A549 (cell line): ENCODE results near the gene UBXN2A. TPM values are rescaled to one million over a fixed set of nuclear protein-coding genes. Genes with fewer than 3 reads are reported as not detected.

Source experiments
- ATAC-seq, 2 experiments: fragments of 200-7000 bp in 1 of 2; fragments of >200 bp in 1 of 2; cut with Nextera tagmentation in 1 of 2; cut with Tn5 transposase in 1 of 2; 3 replicates each; pipeline versions ENCODE4 v1.8.0 to v1.9.1; 2018 to 2020; ENCODE audit warnings: mild to moderate bottlenecking in 1 of 2, moderate library complexity in 1 of 2
- CTCF ChIA-PET: fragments of 300-600 bp; sonication (Branson Sonifier 250); formaldehyde crosslinking; extraction: SDS; loops from one replicate; lab custom pipeline; 2021; ENCODE audit warnings: antibody characterized with exemption, inconsistent platforms; lab: Yijun Ruan, JAX
- POLR2A ChIA-PET: fragments of 350-600 bp; formaldehyde crosslinking; extraction: SDS; loops from one replicate; lab custom pipeline; 2021; ENCODE audit warnings: antibody characterized with exemption, inconsistent platforms; lab: Yijun Ruan, JAX
- DNase-seq, 2 experiments: peaks; one replicate each; pipeline versions ENCODE4 v3.0.0 to v3.0.0-alpha.2; 2011 to 2016; ENCODE audit warnings: low read depth in 1 of 2, low spot score in 1 of 2
- FAIRE-seq: peaks from 2 replicates; lab custom pipeline; 2011; peaks lifted over from hg19 to GRCh38; lab: Jason Lieb, UNC
- H3K27ac ChIP-seq, 2 experiments: fragments of >200 bp; sonication (Bioruptor Twin); formaldehyde crosslinking; 3 replicates each; pipeline ENCODE4 v1.5.1; 2016 to 2017
- H3K4me1 ChIP-seq: fragments of >200 bp; sonication (Bioruptor Twin); formaldehyde crosslinking; 3 replicates; pipeline ENCODE4 v1.6.1; 2016
- H3K4me2 ChIP-seq: fragments of >200 bp; sonication (Bioruptor Twin); formaldehyde crosslinking; 3 replicates; pipeline ENCODE4 v1.6.1; 2016
- H3K4me3 ChIP-seq: fragments of >200 bp; sonication (Bioruptor Twin); formaldehyde crosslinking; 3 replicates; pipeline ENCODE4 v1.5.1; 2016
- H3K9me3 ChIP-seq: fragments of >200 bp; sonication (Bioruptor Twin); formaldehyde crosslinking; 3 replicates; pipeline ENCODE4 v1.6.1; 2016
- BHLHE40 ChIP-seq: IDR thresholded peaks from 2 replicates; pipeline ENCODE4 v1.6.1; 2012; ENCODE audit warnings: low read depth, low read length, inconsistent platforms
- CHD4 ChIP-seq: fragments of 200-600 bp; sonication (generic); IDR thresholded peaks from 2 replicates; pipeline ENCODE4 v1.6.1; 2016; ENCODE audit warnings: antibody characterized with exemption, mild to moderate bottlenecking, borderline replicate concordance
- EHF ChIP-seq: fragments of 250-450 bp; sonication (Bioruptor Pico); IDR thresholded peaks from 2 replicates; pipeline ENCODE4 v1.5.0; 2020; ENCODE audit warnings: mild to moderate bottlenecking
- ESRRA ChIP-seq: fragments of 150-350 bp; IDR thresholded peaks from 2 replicates; pipeline ENCODE4 v1.6.1; 2014; ENCODE audit warnings: mild to moderate bottlenecking, low read length, borderline replicate concordance
- FOSB ChIP-seq: fragments of 250-450 bp; sonication (Bioruptor Pico); IDR thresholded peaks from 2 replicates; pipeline ENCODE4 v1.5.0; 2020; ENCODE audit warnings: mild to moderate bottlenecking, moderate library complexity
- FOSL2 ChIP-seq, 2 experiments: fragments of 450-650 bp in 1 of 2; fragments of >200 bp in 1 of 2; sonication (Bioruptor Twin) in 1 of 2; formaldehyde crosslinking; IDR thresholded peaks; 2 replicates each; pipeline versions ENCODE4 v1.5.0 to v1.6.1; 2016 to 2020; ENCODE audit warnings: mild to moderate bottlenecking in 1 of 2, moderate library complexity in 1 of 2
- GATA3 ChIP-seq: IDR thresholded peaks from 2 replicates; pipeline ENCODE4 v1.6.1; 2012; ENCODE audit warnings: borderline replicate concordance
- HDAC2 ChIP-seq: fragments of 200-600 bp; sonication (generic); IDR thresholded peaks from 2 replicates; pipeline ENCODE4 v1.6.1; 2016
- HEYL ChIP-seq: fragments of 250-450 bp; sonication (Bioruptor Pico); IDR thresholded peaks from 2 replicates; pipeline ENCODE4 v1.8.0; 2021; ENCODE audit warnings: mild to moderate bottlenecking, moderate library complexity
- HOXB13 ChIP-seq: fragments of 250-450 bp; sonication (Bioruptor Pico); IDR thresholded peaks from 2 replicates; pipeline ENCODE4 v1.5.0; 2020; ENCODE audit warnings: low read depth, mild to moderate bottlenecking, moderate library complexity
- HOXB5 ChIP-seq: fragments of 250-450 bp; sonication (Bioruptor Pico); IDR thresholded peaks from 2 replicates; pipeline ENCODE4 v1.5.0; 2020; ENCODE audit warnings: mild to moderate bottlenecking, moderate library complexity
- JUN ChIP-seq, 2 experiments: fragments of >200 bp; sonication (Bioruptor Twin); formaldehyde crosslinking; IDR thresholded peaks; 2 replicates in 1 of 2; 3 replicates in 1 of 2; pipeline ENCODE4 v1.6.1; 2016 to 2017
- NFE2L2 ChIP-seq: fragments of 150-350 bp; conservative IDR thresholded peaks from 2 replicates; pipeline ENCODE4 v1.6.1; 2014; ENCODE audit warnings: low read length
- POLR2A ChIP-seq: IDR thresholded peaks from 2 replicates; pipeline ENCODE4 v1.6.1; 2012; ENCODE audit warnings: mild to moderate bottlenecking, low read length
- RAD21 ChIP-seq, 2 experiments: fragments of >200 bp in 1 of 2; sonication (Bioruptor Twin) in 1 of 2; formaldehyde crosslinking in 1 of 2; IDR thresholded peaks in 1 of 2; conservative IDR thresholded peaks in 1 of 2; 2 replicates in 1 of 2; 3 replicates in 1 of 2; pipeline ENCODE4 v1.6.1; 2012 to 2018; ENCODE audit warnings: inconsistent platforms in 1 of 2
- RCOR1 ChIP-seq: fragments of 150-350 bp; IDR thresholded peaks from 2 replicates; pipeline ENCODE4 v1.6.1; 2014; ENCODE audit warnings: antibody characterized with exemption, low read length, low read depth
- SMC3 ChIP-seq: fragments of >200 bp; sonication (Bioruptor Twin); formaldehyde crosslinking; IDR thresholded peaks from 3 replicates; pipeline ENCODE4 v1.6.1; 2018; ENCODE audit warnings: inconsistent platforms
- TP53 ChIP-seq: fragments of 250-450 bp; sonication (Bioruptor Pico); IDR thresholded peaks from 2 replicates; pipeline ENCODE4 v1.5.0; 2021; ENCODE audit warnings: mild to moderate bottlenecking, moderate library complexity
- ZC3H11A ChIP-seq: fragments of 450-650 bp; IDR thresholded peaks from 2 replicates; pipeline ENCODE4 v1.6.1; 2014; ENCODE audit warnings: antibody characterized with exemption, mild to moderate bottlenecking
- ZFP36 ChIP-seq: fragments of 450-650 bp; IDR thresholded peaks from 2 replicates; pipeline ENCODE4 v1.6.1; 2014; ENCODE audit warnings: borderline replicate concordance; ENCODE audit not compliant: partially characterized antibody
- WGBS: methylation state at CpG from one replicate; pipeline ENCODE4 v1.1.6; 2017; ENCODE audit errors: missing lambda C conversion rate; 5-methylcytosine and 5-hydroxymethylcytosine counted together
- polyA plus RNA-seq, 4 experiments: library from polyadenylated mRNA; depleted of rRNA in 3 of 4; stranded (reverse); fragments of >200 nt; fragmentation: RNase III in 1 of 4; extraction: RNeasy Plus Mini Kit Qiagen cat#74134 plus additional on column Dnase treatment in 1 of 4; gene quantifications; 2 replicates in 3 of 4; 3 replicates in 1 of 4; pipeline ENCODE4 v1.2.3, GENCODE V29; 2011 to 2017
- TF ChIP-seq, protein P1 (sequence below): IDR thresholded peaks from 2 replicates; pipeline ENCODE4 v1.6.1; 2012
- TF ChIP-seq, protein P2 (sequence below): fragments of >200 bp; sonication (Bioruptor Twin); formaldehyde crosslinking; IDR thresholded peaks from 3 replicates; pipeline ENCODE4 v1.5.1; 2016
- TF ChIP-seq, protein P3 (sequence below): IDR thresholded peaks from 2 replicates; pipeline ENCODE4 v1.6.1; 2012; ENCODE audit warnings: low read depth, borderline replicate concordance
- TF ChIP-seq, protein P4 (sequence below): fragments of >200 bp; sonication (Bioruptor Twin); formaldehyde crosslinking; IDR thresholded peaks from 3 replicates; pipeline ENCODE4 v1.6.1; 2016
- TF ChIP-seq, protein P5 (sequence below): fragments of 250-450 bp; sonication (Bioruptor Pico); IDR thresholded peaks from 2 replicates; pipeline ENCODE4 v1.5.0; 2020; ENCODE audit warnings: low read depth, mild to moderate bottlenecking, moderate library complexity
- TF ChIP-seq, protein P6 (sequence below): fragments of 150-350 bp; IDR thresholded peaks from 2 replicates; pipeline ENCODE4 v1.6.1; 2014; ENCODE audit warnings: low read depth, mild to moderate bottlenecking, low read length

UBXN2A gene
- polyA plus RNA-seq, 2 of the 4 experiments (the other 2 are of a cell fraction) = 13.7 to 25.4 TPM

DNA sequence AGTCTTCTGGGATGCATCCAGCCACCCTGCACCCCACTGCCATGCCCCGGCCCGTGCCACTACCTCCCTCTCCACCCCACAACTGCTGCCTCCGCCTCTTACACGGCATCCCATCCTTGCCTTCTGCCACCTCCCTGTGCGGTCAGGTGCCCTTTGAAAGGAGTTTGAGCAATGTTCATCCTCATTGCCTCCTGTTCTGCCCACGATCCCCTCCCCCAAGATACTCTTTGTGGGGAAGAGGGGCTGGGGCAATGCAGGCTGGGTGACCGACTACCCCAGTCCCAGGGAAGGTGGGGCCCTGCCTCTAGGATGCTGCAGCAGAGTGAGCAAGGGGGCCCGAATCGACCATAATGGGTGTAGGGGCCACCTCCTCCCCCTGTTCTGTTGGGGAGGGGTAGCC lies 78.0 kb downstream of the UBXN2A start:
- ATAC-seq = no peak
- TF ChIP-seq HEYL = no peak
- no peak for TF ChIP-seq RCOR1
- no peak for TF ChIP-seq EHF (CRISPR knock-in tag)
- no peak for TF ChIP-seq POLR2A
- no peak for TF ChIP-seq ZFP36
- TF ChIP-seq, protein P1, sequence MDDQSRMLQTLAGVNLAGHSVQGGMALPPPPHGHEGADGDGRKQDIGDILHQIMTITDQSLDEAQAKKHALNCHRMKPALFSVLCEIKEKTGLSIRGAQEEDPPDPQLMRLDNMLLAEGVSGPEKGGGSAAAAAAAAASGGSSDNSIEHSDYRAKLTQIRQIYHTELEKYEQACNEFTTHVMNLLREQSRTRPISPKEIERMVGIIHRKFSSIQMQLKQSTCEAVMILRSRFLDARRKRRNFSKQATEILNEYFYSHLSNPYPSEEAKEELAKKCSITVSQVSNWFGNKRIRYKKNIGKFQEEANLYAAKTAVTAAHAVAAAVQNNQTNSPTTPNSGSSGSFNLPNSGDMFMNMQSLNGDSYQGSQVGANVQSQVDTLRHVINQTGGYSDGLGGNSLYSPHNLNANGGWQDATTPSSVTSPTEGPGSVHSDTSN = no peak
- TF ChIP-seq, all 56 proteins: peak for 0
- DNase-seq = no peak
- peaks cover 52% of the 10 kb centered on the region for H3K4me1 ChIP-seq
- FAIRE-seq = no peak
- no peak overlapping the region for H3K4me2 ChIP-seq
- ChIA-PET POLR2A (no interaction called here), CTCF (no interaction called here)
- H3K9me3 ChIP-seq = no peaks in the 10 kb centered on the region
- 89% methylated on average over 8 of the region's 9 CpGs for WGBS
- H3K27ac ChIP-seq = peak overlapping the region; percentile 86 to 94; a peak in 5 of 6 replicates
- no peak overlapping the region for H3K4me3 ChIP-seq

DNA sequence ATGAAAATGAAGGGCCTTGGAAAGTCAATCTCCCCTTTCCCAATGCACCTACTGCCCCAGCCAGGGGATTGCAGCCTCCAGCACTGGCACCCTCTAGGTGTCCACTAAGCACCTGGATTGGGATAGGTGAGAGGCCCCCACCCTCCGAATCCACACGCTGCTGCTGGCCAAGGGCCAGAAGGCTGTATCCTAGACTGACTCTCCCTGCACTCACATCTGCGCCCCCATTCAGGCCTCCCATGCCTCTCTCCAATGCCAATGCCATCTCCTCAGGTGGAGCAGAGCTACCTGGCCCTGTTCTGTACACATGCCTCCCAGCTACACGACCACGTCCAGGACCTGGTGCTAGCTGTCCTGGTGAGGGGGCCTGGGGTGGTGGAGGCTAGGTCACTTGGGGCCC lies 79.5 kb downstream of the UBXN2A start:
- peak overlapping the region in 1 of 2 experiments; percentile 34; a peak in 2 of 6 replicates for H3K27ac ChIP-seq
- peaks cover 60% of the 10 kb centered on the region for H3K4me1 ChIP-seq
- no peaks in the 10 kb centered on the region for H3K9me3 ChIP-seq
- ChIA-PET CTCF (interaction anchor here (1.6 kb wide), 1 partner anchor 93 kb away, joined by 7 read pairs; the partner anchor contains the start of gene ATAD2B), POLR2A (no interaction called here)
- no peak for ATAC-seq
- DNase-seq = no peak
- no peak overlapping the region for H3K4me2 ChIP-seq
- TF ChIP-seq FOSB (no peak), BHLHE40 (no peak), CHD4 (no peak), SMC3 (no peak), JUN (IDR thresholded peaks at IDR 0.05) (no peak), HDAC2 (no peak), ZC3H11A (no peak), NFE2L2 (no peak), ESRRA (no peak)
- TF ChIP-seq, protein P2, sequence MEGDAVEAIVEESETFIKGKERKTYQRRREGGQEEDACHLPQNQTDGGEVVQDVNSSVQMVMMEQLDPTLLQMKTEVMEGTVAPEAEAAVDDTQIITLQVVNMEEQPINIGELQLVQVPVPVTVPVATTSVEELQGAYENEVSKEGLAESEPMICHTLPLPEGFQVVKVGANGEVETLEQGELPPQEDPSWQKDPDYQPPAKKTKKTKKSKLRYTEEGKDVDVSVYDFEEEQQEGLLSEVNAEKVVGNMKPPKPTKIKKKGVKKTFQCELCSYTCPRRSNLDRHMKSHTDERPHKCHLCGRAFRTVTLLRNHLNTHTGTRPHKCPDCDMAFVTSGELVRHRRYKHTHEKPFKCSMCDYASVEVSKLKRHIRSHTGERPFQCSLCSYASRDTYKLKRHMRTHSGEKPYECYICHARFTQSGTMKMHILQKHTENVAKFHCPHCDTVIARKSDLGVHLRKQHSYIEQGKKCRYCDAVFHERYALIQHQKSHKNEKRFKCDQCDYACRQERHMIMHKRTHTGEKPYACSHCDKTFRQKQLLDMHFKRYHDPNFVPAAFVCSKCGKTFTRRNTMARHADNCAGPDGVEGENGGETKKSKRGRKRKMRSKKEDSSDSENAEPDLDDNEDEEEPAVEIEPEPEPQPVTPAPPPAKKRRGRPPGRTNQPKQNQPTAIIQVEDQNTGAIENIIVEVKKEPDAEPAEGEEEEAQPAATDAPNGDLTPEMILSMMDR = no peak
- TF ChIP-seq, protein P3, sequence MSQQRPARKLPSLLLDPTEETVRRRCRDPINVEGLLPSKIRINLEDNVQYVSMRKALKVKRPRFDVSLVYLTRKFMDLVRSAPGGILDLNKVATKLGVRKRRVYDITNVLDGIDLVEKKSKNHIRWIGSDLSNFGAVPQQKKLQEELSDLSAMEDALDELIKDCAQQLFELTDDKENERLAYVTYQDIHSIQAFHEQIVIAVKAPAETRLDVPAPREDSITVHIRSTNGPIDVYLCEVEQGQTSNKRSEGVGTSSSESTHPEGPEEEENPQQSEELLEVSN = no peak
- TF ChIP-seq, protein P4, sequence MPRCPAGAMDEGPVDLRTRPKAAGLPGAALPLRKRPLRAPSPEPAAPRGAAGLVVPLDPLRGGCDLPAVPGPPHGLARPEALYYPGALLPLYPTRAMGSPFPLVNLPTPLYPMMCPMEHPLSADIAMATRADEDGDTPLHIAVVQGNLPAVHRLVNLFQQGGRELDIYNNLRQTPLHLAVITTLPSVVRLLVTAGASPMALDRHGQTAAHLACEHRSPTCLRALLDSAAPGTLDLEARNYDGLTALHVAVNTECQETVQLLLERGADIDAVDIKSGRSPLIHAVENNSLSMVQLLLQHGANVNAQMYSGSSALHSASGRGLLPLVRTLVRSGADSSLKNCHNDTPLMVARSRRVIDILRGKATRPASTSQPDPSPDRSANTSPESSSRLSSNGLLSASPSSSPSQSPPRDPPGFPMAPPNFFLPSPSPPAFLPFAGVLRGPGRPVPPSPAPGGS = no peak
- FAIRE-seq = no peak
- WGBS = 95% methylated on average over 5 of the region's 5 CpGs
- no peak overlapping the region for H3K4me3 ChIP-seq

DNA sequence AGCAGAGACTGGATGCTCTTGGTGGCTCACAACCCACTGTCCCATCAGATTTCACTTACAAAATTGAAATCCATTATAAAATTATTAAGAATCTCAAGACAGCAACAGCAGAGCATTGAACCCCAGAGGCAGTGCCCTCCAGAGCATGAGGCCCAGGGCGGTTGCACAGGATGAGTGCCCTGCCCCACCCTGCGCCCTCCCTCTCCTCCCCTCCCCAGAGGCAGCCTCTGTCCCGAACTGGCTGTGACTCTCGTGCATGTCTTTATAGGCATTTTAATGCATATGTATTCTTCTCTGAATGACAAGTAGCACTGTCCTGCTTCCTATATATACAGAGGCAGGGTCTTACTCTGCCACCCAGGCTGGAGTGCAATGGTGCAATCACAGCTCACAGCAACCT lies 80.0 kb downstream of the UBXN2A start:
- no peak for TF ChIP-seq HOXB13 (CRISPR knock-in tag)
- no peak for TF ChIP-seq TP53 (CRISPR knock-in tag)
- TF ChIP-seq, protein P2 = no peak
- TF ChIP-seq, protein P5, sequence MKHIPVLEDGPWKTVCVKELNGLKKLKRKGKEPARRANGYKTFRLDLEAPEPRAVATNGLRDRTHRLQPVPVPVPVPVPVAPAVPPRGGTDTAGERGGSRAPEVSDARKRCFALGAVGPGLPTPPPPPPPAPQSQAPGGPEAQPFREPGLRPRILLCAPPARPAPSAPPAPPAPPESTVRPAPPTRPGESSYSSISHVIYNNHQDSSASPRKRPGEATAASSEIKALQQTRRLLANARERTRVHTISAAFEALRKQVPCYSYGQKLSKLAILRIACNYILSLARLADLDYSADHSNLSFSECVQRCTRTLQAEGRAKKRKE (CRISPR knock-in tag) = no peak
- TF ChIP-seq RAD21 (conservative IDR thresholded peaks at IDR 0.05 in 1 of 2, IDR thresholded peaks at IDR 0.05 in 1 of 2) = no peak
- TF ChIP-seq FOSL2 (IDR thresholded peaks at IDR 0.05) = no peak
- TF ChIP-seq FOSL2 (CRISPR knock-in tag; IDR thresholded peaks at IDR 0.05) = no peak
- no peak for TF ChIP-seq GATA3
- no peak for TF ChIP-seq SMC3
- no peak for TF ChIP-seq HOXB5
- TF ChIP-seq, protein P6, sequence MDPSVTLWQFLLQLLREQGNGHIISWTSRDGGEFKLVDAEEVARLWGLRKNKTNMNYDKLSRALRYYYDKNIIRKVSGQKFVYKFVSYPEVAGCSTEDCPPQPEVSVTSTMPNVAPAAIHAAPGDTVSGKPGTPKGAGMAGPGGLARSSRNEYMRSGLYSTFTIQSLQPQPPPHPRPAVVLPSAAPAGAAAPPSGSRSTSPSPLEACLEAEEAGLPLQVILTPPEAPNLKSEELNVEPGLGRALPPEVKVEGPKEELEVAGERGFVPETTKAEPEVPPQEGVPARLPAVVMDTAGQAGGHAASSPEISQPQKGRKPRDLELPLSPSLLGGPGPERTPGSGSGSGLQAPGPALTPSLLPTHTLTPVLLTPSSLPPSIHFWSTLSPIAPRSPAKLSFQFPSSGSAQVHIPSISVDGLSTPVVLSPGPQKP = no peak
- TF ChIP-seq HEYL = no peak
- ChIA-PET POLR2A (no interaction called here), CTCF (interaction anchor here (0.9 to 1.6 kb wide), 2 partner anchors 50 to 94 kb away, joined by 3 to 7 read pairs; partner anchors contain the start of gene ATAD2B)
- Histone ChIP-seq H3K27ac (peak overlapping the region in 1 of 2 experiments; percentile 34; a peak in 3 of 6 replicates), H3K4me2 (no peak overlapping the region), H3K9me3 (no peaks in the 10 kb centered on the region), H3K4me3 (no peak overlapping the region), H3K4me1 (peaks cover 56% of the 10 kb centered on the region)
- DNase-seq = no peak
- no peak for FAIRE-seq
- 97% methylated on average over 4 of the region's 4 CpGs for WGBS
- no peak for ATAC-seq
